ENCODE measurements around the gene FIZ1.

FIZ1 gene

DNA sequence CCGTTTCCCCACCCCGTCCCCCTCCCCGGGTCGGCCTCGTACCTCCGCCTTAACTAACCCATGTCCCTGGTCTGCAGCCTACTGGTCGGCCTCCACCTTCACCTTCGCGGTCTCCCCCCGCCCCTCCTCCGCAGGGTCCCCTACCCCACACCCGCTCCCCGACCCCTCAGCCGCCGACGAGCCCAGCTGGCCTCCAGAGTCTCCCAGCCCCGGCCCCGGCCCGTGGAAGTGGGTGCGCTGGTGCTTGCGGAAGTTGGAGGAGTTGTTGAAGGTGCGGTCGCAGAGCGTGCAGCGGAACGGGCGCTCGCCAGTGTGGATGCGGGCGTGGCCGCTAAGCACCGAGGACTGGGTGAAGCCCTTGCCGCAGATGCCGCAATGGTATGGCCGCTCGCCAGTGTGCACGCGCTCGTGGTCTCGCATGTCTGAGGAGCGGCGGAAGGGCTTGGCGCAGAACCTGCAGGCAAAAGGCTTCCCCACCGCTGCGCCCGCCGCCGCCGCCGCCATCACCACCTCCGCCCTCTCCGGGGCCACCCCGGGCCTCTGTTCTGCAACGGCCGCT lies 22.4 kb upstream of the FIZ1 start:
- TF ChIP-seq, protein P1, sequence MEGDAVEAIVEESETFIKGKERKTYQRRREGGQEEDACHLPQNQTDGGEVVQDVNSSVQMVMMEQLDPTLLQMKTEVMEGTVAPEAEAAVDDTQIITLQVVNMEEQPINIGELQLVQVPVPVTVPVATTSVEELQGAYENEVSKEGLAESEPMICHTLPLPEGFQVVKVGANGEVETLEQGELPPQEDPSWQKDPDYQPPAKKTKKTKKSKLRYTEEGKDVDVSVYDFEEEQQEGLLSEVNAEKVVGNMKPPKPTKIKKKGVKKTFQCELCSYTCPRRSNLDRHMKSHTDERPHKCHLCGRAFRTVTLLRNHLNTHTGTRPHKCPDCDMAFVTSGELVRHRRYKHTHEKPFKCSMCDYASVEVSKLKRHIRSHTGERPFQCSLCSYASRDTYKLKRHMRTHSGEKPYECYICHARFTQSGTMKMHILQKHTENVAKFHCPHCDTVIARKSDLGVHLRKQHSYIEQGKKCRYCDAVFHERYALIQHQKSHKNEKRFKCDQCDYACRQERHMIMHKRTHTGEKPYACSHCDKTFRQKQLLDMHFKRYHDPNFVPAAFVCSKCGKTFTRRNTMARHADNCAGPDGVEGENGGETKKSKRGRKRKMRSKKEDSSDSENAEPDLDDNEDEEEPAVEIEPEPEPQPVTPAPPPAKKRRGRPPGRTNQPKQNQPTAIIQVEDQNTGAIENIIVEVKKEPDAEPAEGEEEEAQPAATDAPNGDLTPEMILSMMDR (IDR thresholded peaks at IDR 0.05; ENCODE audit: low read depth, low read length): no peak
- no peak overlapping the region for H3K4me3 ChIP-seq (ENCODE audit: low read depth, low read length)

DNA sequence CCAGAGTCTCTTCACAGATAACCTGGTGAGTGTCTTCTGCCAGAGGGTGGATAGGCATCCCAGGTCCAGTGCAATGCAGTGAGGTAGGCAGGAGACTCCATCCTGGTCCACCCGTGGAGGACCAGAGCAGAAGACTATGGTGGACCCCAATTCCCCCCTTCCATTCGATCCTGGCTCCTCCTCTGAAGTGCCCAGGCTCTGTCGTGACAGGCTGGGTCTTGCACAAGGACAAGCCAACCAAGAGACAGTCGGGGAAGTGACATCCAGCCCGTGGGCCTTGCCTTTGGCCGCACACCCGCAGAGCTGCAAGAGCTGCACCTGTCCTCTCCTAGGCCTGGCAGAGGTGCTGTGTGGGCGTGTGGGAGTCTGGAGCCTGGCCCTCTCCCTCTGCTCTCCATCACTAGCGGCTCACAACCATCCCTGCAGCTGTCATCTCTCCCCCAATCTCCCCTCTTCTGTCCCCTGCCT lies 21.9 kb upstream of the FIZ1 start:
- H3K4me3 ChIP-seq (ENCODE audit: low read depth, low read length): no peak overlapping the region
- TF ChIP-seq, protein P1 (IDR thresholded peaks at IDR 0.05; ENCODE audit: low read depth, low read length): no peak

DNA sequence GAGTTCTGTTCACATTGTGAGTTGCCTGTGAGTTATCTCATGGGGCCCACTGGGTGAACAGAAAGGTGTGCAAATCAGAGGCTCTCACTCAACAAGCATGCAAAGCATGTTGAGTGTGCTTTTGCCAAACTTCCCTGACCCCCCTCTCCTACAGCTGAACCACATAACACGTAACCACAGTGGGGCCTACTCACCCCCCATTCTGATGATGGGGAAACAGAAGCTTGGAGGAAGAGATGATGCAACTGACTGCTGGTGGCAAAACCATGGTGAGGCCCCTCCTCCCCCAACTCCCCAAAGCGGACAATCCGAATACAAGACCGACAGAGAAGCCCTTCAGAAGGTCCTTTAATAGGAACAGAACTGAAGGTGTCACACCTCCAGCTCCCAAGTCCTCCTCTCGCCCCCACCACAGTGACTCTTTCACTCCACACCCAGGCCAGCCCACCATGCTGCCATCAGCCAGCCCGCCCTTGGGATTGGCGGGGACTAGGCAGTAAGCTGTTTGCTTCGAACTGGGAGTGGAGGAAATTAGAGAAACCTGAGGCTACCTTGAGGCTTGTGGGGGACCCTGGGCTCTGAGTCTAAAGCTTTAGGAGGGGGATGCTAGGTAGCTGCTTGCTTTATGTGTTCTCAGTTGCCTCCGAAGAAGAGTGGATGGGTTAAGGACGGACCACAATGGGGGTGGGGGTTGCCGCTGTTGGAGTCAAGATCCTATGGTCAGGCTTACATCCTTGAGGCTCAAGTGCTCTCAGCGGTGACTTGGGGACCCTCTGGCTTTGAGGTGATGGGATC lies 21.3 kb upstream of the FIZ1 start:
- no peak overlapping the region for H3K4me3 ChIP-seq (ENCODE audit: low read depth, low read length)
- TF ChIP-seq, protein P1 (IDR thresholded peaks at IDR 0.05; ENCODE audit: low read depth, low read length): no peak

DNA sequence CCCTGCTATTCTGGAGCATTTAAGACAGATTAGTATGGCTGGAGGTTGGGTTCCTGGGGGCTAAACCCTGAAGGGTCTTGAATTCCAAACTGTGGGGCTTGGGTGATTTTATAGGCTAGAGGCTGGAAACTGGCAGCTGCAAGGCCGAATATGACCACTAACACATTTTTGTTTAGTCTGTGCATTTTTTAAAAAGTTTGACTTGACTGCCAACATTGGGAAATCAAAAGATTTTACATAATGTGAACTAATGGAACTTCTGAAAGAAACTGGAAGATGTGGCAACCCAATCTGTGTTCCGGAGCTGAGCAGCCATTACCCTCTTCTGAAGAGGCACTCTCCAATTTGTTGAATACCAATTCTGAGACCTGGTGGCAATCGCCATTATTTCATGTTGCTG lies 20.0 kb upstream of the FIZ1 start:
- TF ChIP-seq, protein P1 (IDR thresholded peaks at IDR 0.05; ENCODE audit: low read depth, low read length): no peak

DNA sequence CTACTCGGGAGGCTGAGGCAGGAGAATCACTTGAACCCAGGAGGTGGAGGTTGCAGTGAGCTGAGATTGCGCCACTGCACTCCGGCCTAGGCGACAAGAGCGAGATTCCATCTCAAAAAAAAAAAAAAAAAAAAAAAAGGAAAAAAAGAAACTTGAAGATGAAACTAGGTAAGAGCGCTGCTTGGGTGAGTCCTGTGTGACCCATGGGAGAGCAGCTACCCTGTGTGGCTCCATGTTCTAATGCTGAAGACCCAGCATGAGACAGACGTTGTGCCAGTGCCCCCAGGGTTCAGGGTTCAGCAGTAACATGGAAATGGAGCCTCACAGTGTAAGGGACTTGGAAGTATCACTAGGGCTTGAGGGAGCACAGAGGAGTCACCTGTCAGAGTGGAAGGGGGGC lies 19.1 kb upstream of the FIZ1 start:
- TF ChIP-seq, protein P1 (IDR thresholded peaks at IDR 0.05; ENCODE audit: low read depth, low read length): no peak
- no peak overlapping the region for H3K4me3 ChIP-seq (ENCODE audit: low read depth, low read length)

More for the DNA sequence above, 20.0 kb upstream of the FIZ1 start:
- H3K4me3 ChIP-seq (ENCODE audit: low read depth, low read length): no peak overlapping the region

DNA sequence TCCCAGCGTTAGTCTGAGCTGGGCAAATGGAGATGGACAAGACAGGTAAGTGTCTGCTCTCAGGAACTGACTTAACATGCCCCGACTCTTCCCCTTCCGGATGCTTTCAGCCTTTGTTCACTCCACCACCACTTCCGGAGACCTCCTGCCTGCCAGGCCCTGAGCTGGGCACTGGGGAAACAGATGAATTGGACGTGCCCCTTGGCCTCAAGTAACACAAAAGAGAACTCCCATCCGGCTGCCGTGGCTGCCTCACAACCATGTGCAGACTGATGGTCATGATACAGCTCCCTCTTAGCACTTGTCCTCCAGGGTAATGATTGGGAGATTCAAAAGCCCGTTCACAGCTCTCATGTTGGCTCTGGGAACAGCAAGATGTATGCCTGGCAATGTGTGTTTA lies 18.1 kb upstream of the FIZ1 start:
- TF ChIP-seq, protein P1 (IDR thresholded peaks at IDR 0.05; ENCODE audit: low read depth, low read length): no peak
- H3K4me3 ChIP-seq (ENCODE audit: low read depth, low read length): no peak overlapping the region

DNA sequence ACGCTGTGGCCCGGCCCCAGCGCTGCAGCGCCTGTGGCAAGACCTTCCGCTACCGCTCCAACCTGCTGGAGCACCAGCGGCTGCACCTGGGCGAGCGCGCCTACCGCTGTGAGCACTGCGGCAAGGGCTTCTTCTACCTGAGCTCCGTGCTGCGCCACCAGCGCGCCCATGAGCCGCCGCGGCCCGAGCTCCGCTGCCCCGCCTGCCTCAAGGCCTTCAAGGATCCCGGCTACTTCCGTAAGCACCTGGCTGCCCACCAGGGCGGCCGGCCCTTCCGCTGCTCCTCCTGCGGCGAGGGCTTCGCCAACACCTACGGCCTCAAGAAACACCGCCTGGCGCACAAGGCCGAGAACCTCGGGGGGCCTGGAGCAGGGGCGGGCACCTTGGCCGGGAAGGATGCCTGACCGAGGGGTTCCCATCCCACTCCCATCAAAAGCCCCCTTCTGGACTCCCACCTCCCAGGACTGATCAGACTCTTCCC lies 17.1 kb upstream of the FIZ1 start:
- H3K4me3 ChIP-seq (ENCODE audit: low read depth, low read length): no peak overlapping the region
- TF ChIP-seq, protein P1 (IDR thresholded peaks at IDR 0.05; ENCODE audit: low read depth, low read length): no peak
